Endothelial cell of umbilical vein (primary cell): ENCODE data around the gene POLR2H. TPM values are rescaled to one million over a fixed set of nuclear protein-coding genes. Genes with fewer than 3 reads are reported as not detected.

ENCODE experiments used
- BruUV-seq: library from RNA; stranded (reverse); fragments of 400-500 nt; replicated peaks from 2 replicates; lab custom pipeline; 2021; lab: Mats Ljungman, UMichigan
- CTCF ChIA-PET: fragments of 300-600, 350-600 bp; sonication (Branson Sonifier 250); formaldehyde crosslinking; loops from one replicate; lab custom pipeline; 2021; ENCODE audit warnings: antibody characterized with exemption, inconsistent platforms; lab: Charles Lee
- POLR2A ChIA-PET: fragments of 300-600, 350-600 bp; sonication (Branson Sonifier 250); formaldehyde crosslinking; loops from one replicate; lab custom pipeline; 2021; ENCODE audit warnings: antibody characterized with exemption, inconsistent platforms; lab: Charles Lee
- DNase-seq: peaks from one replicate; pipeline ENCODE4 v3.0.0-alpha.2; 2011; ENCODE audit warnings: low read depth, low spot score
- FAIRE-seq: peaks from 2 replicates; lab custom pipeline; 2011; peaks lifted over from hg19 to GRCh38; lab: Jason Lieb, UNC
- H2AFZ ChIP-seq: 2 replicates; pipeline ENCODE4 v1.6.0; 2012; ENCODE audit warnings: low read depth, low read length, control low read depth, inconsistent platforms
- H3K27ac ChIP-seq: 2 replicates; pipeline ENCODE4 v1.5.1; 2011; ENCODE audit warnings: low read depth, mild to moderate bottlenecking, control low read depth, low read length, moderate library complexity; ENCODE audit not compliant: insufficient read depth
- H3K27me3 ChIP-seq, 2 experiments: 2 replicates each; pipeline versions ENCODE4 v1.6.0 to v1.6.1; 2011; ENCODE audit warnings: low read length in 2 of 2, mixed read lengths in 1 of 2; ENCODE audit not compliant: control insufficient read depth in 2 of 2, insufficient read depth in 2 of 2
- H3K36me3 ChIP-seq, 2 experiments: 2 replicates in 1 of 2; 3 replicates in 1 of 2; pipeline ENCODE4 v1.5.1; 2011; ENCODE audit warnings: low read length in 2 of 2, mild to moderate bottlenecking in 1 of 2, moderate library complexity in 1 of 2; ENCODE audit not compliant: control insufficient read depth in 2 of 2, insufficient read depth in 2 of 2; ENCODE audit errors: extremely low read depth in 1 of 2
- H3K4me1 ChIP-seq: 3 replicates; pipeline ENCODE4 v1.5.1; 2011; ENCODE audit warnings: mild to moderate bottlenecking, low read length; ENCODE audit not compliant: control insufficient read depth, insufficient read depth; ENCODE audit errors: extremely low read depth
- H3K4me2 ChIP-seq: 2 replicates; pipeline ENCODE4 v1.6.1; 2011; ENCODE audit warnings: low read length, control low read depth, mixed read lengths; ENCODE audit not compliant: insufficient read depth
- H3K4me3 ChIP-seq, 3 experiments: fragments of 200-600 bp in 1 of 3; sonication (generic), shearing (Covaris generic) in 1 of 3; replicated peaks in 1 of 3; 2 replicates each; pipeline ENCODE4 v1.5.1; 2011 to 2016; ENCODE audit warnings: control low read depth in 3 of 3, low read length in 3 of 3, mild to moderate bottlenecking in 2 of 3, inconsistent platforms in 1 of 3, low read depth in 1 of 3, moderate library complexity in 1 of 3; ENCODE audit not compliant: insufficient read depth in 1 of 3
- H3K79me2 ChIP-seq: 2 replicates; pipeline ENCODE4 v1.6.0; 2012; ENCODE audit warnings: low read length, inconsistent platforms; ENCODE audit not compliant: control insufficient read depth, insufficient read depth
- H3K9ac ChIP-seq: replicated peaks from 2 replicates; pipeline ENCODE3; 2011; ENCODE audit warnings: low read length, control low read depth; ENCODE audit not compliant: insufficient read depth; ENCODE audit errors: extremely low read depth
- H3K9me1 ChIP-seq: replicated peaks from 3 replicates; pipeline ENCODE4 v1.6.0; 2011; ENCODE audit warnings: mild to moderate bottlenecking, low read length; ENCODE audit not compliant: control insufficient read depth, insufficient read depth; ENCODE audit errors: extremely low read depth
- H3K9me3 ChIP-seq: replicated peaks from 2 replicates; pipeline ENCODE4 v1.5.1; 2012; ENCODE audit warnings: low read length, inconsistent platforms; ENCODE audit not compliant: control insufficient read depth, insufficient read depth
- H4K20me1 ChIP-seq: replicated peaks from 2 replicates; pipeline ENCODE3; 2011; ENCODE audit warnings: mild to moderate bottlenecking, low read length; ENCODE audit not compliant: control insufficient read depth, insufficient read depth; ENCODE audit errors: extremely low read depth
- EZH2 ChIP-seq: IDR thresholded peaks from 2 replicates; pipeline ENCODE4 v1.6.1; 2012; ENCODE audit warnings: borderline replicate concordance, low read depth, mild to moderate bottlenecking, moderate library complexity, low read length, inconsistent platforms; ENCODE audit not compliant: severe bottlenecking
- FOS ChIP-seq: IDR thresholded peaks from 2 replicates; pipeline ENCODE4 v1.6.1; 2011; ENCODE audit warnings: mild to moderate bottlenecking, low read length, moderate library complexity, borderline replicate concordance; ENCODE audit not compliant: insufficient read depth
- GATA2 ChIP-seq: IDR thresholded peaks from 2 replicates; pipeline ENCODE4 v1.7.0; 2011; ENCODE audit warnings: low read depth, mild to moderate bottlenecking, moderate library complexity, mixed read lengths, low read length; ENCODE audit not compliant: insufficient read length, insufficient read depth
- JUN ChIP-seq: IDR thresholded peaks from 2 replicates; pipeline ENCODE4 v1.6.1; 2011; ENCODE audit warnings: borderline replicate concordance, low read depth; ENCODE audit not compliant: insufficient read length, insufficient read depth
- MYC ChIP-seq: IDR thresholded peaks from one replicate; pipeline ENCODE4 v1.6.1; 2011; ENCODE audit warnings: mild to moderate bottlenecking, low read depth, low read length
- POLR2A ChIP-seq: IDR thresholded peaks from 2 replicates; pipeline ENCODE4 v1.6.1; 2012; ENCODE audit warnings: low read depth, mild to moderate bottlenecking, control low read depth, low read length
- POLR2AphosphoS5 ChIP-seq: IDR thresholded peaks from 2 replicates; pipeline ENCODE4 v1.6.1; 2012; ENCODE audit warnings: low read depth, mild to moderate bottlenecking, control low read depth, low read length, moderate library complexity; ENCODE audit not compliant: insufficient read depth
- dilution Hi-C: fragments of 300-500 bp; cut with MboI; formaldehyde crosslinking; loops from one replicate; pipeline ENCODE4 v1.15.0; 2019; ENCODE audit warnings: low sequenced_read_pairs; ENCODE audit not compliant: extremely low pct_ligation_motif_present
- intact Hi-C: fragments of 100-400 bp; cut with micrococcal nuclease; formaldehyde crosslinking; loops from one replicate; pipeline ENCODE4 v1.10.0; 2022
- polyA plus RNA-seq, 4 experiments: library from polyadenylated mRNA; depleted of rRNA in 3 of 4; stranded (reverse) in 3 of 4; unstranded in 1 of 4; fragments of >200 nt; gene quantifications; 2 replicates each; pipeline versions ENCODE4 v1.2.1 to v1.2.3, GENCODE V29; 2011 to 2012; ENCODE audit warnings: missing spikeins in 1 of 4
- total RNA-seq: library from RNA; stranded (reverse); gene quantifications from 2 replicates; pipeline ENCODE4 v1.2.3, GENCODE V29; 2021
- TF ChIP-seq, protein P1 (sequence below): IDR thresholded peaks from 2 replicates; pipeline ENCODE4 v1.6.1; 2011; ENCODE audit not compliant: insufficient read depth, insufficient read length
- TF ChIP-seq, protein P2 (sequence below), 2 donors: IDR thresholded peaks; 1 replicate in 1 of 2; 2 replicates in 1 of 2; pipeline ENCODE4 v1.5.1; 2011; ENCODE audit warnings: low read length in 2 of 2, mild to moderate bottlenecking in 2 of 2, moderate library complexity in 2 of 2, control low read depth in 1 of 2, inconsistent platforms in 1 of 2, low read depth in 1 of 2; ENCODE audit not compliant: insufficient read depth in 1 of 2; ENCODE audit errors: extremely low read depth in 1 of 2

Gene POLR2H
- total and polyA plus RNA-seq, 2 donors (not counting 3 experiments of a cell fraction or from before 2014, with no cell fraction given) = 89.0 to 276 TPM

GRCh38 chr3:184352897-184353545 is 8.5 kb upstream of the POLR2H start:
- Histone ChIP-seq H3K4me2 (no peak overlapping the region), H3K9ac (no peak overlapping the region), H2AFZ (no peak overlapping the region), H3K9me1 (no peaks in the 10 kb centered on the region), H3K27ac (no peak overlapping the region), H3K79me2 (no peaks in the 10 kb centered on the region), H3K36me3 (peaks cover 0 to 3% of the 10 kb centered on the region in 2 experiments), H3K9me3 (no peaks in the 10 kb centered on the region), H4K20me1 (no peaks in the 10 kb centered on the region), H3K27me3 (no peaks in the 10 kb centered on the region), H3K4me1 (no peaks in the 10 kb centered on the region), H3K4me3 (no peak overlapping the region)
- TF ChIP-seq FOS = no peak
- no peak for TF ChIP-seq JUN
- no peak for TF ChIP-seq POLR2AphosphoS5
- TF ChIP-seq MYC = no peak
- DNase-seq (no peak), FAIRE-seq (no peak)
- ChIA-PET CTCF (interaction anchor here (0.8 to 2.6 kb wide), 17 partner anchors 8 to 188 kb away, joined by 3 to 11 read pairs (median 5); partner anchors contain the start of gene FAM131A), POLR2A (interaction anchor here (0.5 to 0.6 kb wide), 2 partner anchors 214 to 233 kb away, joined by 4 to 6 read pairs; no protein-coding TSS in a partner anchor)
- intact Hi-C loops = no loop called here
- dilution Hi-C loops = no loop called here
- no TSS peak for BruUV-seq

DNA sequence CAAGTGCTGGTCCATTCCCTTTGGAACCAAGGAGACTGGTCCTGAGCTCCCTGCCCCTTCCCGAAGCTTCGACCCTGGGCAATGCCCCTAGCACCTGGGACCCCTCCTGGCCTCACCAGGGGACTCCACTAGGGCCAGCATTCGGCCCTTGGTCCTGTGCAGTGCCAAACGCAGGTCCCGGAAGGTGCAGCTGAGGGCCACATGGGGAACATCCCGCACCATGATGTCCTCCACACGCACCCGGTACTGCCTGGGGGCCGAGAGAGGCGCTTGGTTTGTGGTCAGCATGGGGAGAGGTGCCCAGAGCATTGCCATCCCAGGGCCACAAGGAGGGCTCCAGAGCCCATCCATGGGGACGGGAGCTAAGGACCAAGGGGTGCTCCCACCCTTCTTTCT is 8.0 kb upstream of the POLR2H start:
- dilution Hi-C loops (no loop called here), intact Hi-C loops (no loop called here)
- BruUV-seq = no TSS peak
- no peaks in the 10 kb centered on the region for H3K27me3 ChIP-seq
- no peak overlapping the region for H3K4me3 ChIP-seq
- no peak overlapping the region for H3K27ac ChIP-seq
- peaks cover 0 to 3% of the 10 kb centered on the region in 2 experiments for H3K36me3 ChIP-seq
- H3K9me3 ChIP-seq = no peaks in the 10 kb centered on the region
- POLR2A ChIA-PET = no interaction called here
- TF ChIP-seq JUN (no peak), FOS (no peak), POLR2AphosphoS5 (no peak), EZH2 (no peak), GATA2 (no peak), MYC (no peak), POLR2A (no peak)
- TF ChIP-seq, protein P1, sequence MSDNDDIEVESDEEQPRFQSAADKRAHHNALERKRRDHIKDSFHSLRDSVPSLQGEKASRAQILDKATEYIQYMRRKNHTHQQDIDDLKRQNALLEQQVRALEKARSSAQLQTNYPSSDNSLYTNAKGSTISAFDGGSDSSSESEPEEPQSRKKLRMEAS = no peak
- TF ChIP-seq, protein P2, sequence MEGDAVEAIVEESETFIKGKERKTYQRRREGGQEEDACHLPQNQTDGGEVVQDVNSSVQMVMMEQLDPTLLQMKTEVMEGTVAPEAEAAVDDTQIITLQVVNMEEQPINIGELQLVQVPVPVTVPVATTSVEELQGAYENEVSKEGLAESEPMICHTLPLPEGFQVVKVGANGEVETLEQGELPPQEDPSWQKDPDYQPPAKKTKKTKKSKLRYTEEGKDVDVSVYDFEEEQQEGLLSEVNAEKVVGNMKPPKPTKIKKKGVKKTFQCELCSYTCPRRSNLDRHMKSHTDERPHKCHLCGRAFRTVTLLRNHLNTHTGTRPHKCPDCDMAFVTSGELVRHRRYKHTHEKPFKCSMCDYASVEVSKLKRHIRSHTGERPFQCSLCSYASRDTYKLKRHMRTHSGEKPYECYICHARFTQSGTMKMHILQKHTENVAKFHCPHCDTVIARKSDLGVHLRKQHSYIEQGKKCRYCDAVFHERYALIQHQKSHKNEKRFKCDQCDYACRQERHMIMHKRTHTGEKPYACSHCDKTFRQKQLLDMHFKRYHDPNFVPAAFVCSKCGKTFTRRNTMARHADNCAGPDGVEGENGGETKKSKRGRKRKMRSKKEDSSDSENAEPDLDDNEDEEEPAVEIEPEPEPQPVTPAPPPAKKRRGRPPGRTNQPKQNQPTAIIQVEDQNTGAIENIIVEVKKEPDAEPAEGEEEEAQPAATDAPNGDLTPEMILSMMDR (IDR thresholded peaks at IDR 0.05; ENCODE audit: extremely low read depth in 1 of 2, insufficient read depth in 1 of 2, low read depth in 1 of 2, low read length in 2 of 2) = no peak
- H4K20me1 ChIP-seq = no peaks in the 10 kb centered on the region
- CTCF ChIA-PET = interaction anchor here (0.8 to 2.6 kb wide), 18 partner anchors 8 to 188 kb away, joined by 3 to 11 read pairs (median 5); partner anchors contain the start of gene FAM131A
- DNase-seq (no peak), FAIRE-seq (no peak)
- no peaks in the 10 kb centered on the region for H3K79me2 ChIP-seq
- H2AFZ ChIP-seq = no peak overlapping the region
- no peaks in the 10 kb centered on the region for H3K9me1 ChIP-seq
- no peaks in the 10 kb centered on the region for H3K4me1 ChIP-seq
- H3K9ac ChIP-seq = no peak overlapping the region
- no peak overlapping the region for H3K4me2 ChIP-seq
